Measurements from ENCODE around the gene LEF1. TPM values are rescaled to one million over a fixed set of nuclear protein-coding genes. Genes with fewer than 3 reads are reported as not detected.

Gene LEF1
- polyA plus RNA-seq, 1 donor (not counting 4 experiments of a cell fraction or from before 2014, with no cell fraction given) = 1.5 TPM

- no peak overlapping the region for H3K9ac ChIP-seq (ENCODE audit: control insufficient read depth, extremely low read depth, insufficient read depth, low read length)
- DNase-seq (ENCODE audit: low read depth, low spot score) (no peak), FAIRE-seq (no peak)
- H4K20me1 ChIP-seq (ENCODE audit: control insufficient read depth, extremely low read depth, insufficient read depth, low read length) = no peaks in the 10 kb centered on the region
- no peak overlapping the region for H3K4me2 ChIP-seq (ENCODE audit: control insufficient read depth, extremely low read depth, insufficient read depth, low read depth, low read length)
- no peak overlapping the region for H3K27ac ChIP-seq (ENCODE audit: control insufficient read depth, insufficient read depth, low read length)
- TF ChIP-seq EZH2 (IDR thresholded peaks at IDR 0.05; ENCODE audit: low read length) = no peak
- no peak for TF ChIP-seq CTCF (optimal IDR thresholded peaks at IDR 0.05 in 1 of 3, IDR thresholded peaks at IDR 0.05 in 1 of 3, conservative IDR thresholded peaks at IDR 0.05 in 1 of 3; ENCODE audit: extremely low read depth in 1 of 3, insufficient read depth in 2 of 3, low read length in 3 of 3)
- H3K79me2 ChIP-seq (ENCODE audit: control insufficient read depth, insufficient read depth, low read length) = no peaks in the 10 kb centered on the region
- dilution Hi-C loops (cut with MboI; ENCODE audit: extremely low pct_ligation_motif_present, low sequenced_read_pairs) = no loop called here
- no peaks in the 10 kb centered on the region for H3K4me1 ChIP-seq (ENCODE audit: control insufficient read depth, extremely low read depth, insufficient read depth, low read length)
- H3K9me1 ChIP-seq (ENCODE audit: control insufficient read depth, extremely low read depth, insufficient read depth, low read length) = no peaks in the 10 kb centered on the region
- H3K27me3 ChIP-seq (ENCODE audit: control insufficient read depth, extremely low read depth, insufficient read depth, low read length) = no peaks in the 10 kb centered on the region
- H3K36me3 ChIP-seq (ENCODE audit: control insufficient read depth in 2 of 2, extremely low read depth in 1 of 2, insufficient read depth in 2 of 2, low read length in 2 of 2) = no peaks in the 10 kb centered on the region
- no peak overlapping the region for H2AFZ ChIP-seq (ENCODE audit: control insufficient read depth, low read length)
- no peaks in the 10 kb centered on the region for H3K9me3 ChIP-seq (ENCODE audit: control insufficient read depth, low read depth, low read length)
- H3K4me3 ChIP-seq (ENCODE audit: control insufficient read depth in 2 of 3, extremely low read depth in 1 of 3, insufficient read depth in 2 of 3, low read depth in 1 of 3, low read length in 3 of 3) = no peak overlapping the region
These were observed 50.2 kb downstream of the LEF1 start for GRCh38 chr4:108118505-108118904.

GRCh38 chr4:108117418-108118182 lies 51.1 kb downstream of the LEF1 start:
- Histone ChIP-seq H3K9me1 (ENCODE audit: control insufficient read depth, extremely low read depth, insufficient read depth, low read length) (no peaks in the 10 kb centered on the region), H3K36me3 (ENCODE audit: control insufficient read depth in 2 of 2, extremely low read depth in 1 of 2, insufficient read depth in 2 of 2, low read length in 2 of 2) (no peaks in the 10 kb centered on the region), H3K4me2 (ENCODE audit: control insufficient read depth, extremely low read depth, insufficient read depth, low read depth, low read length) (no peak overlapping the region), H2AFZ (ENCODE audit: control insufficient read depth, low read length) (no peak overlapping the region), H3K4me1 (ENCODE audit: control insufficient read depth, extremely low read depth, insufficient read depth, low read length) (no peaks in the 10 kb centered on the region), H3K9me3 (ENCODE audit: control insufficient read depth, low read depth, low read length) (no peaks in the 10 kb centered on the region), H3K27ac (ENCODE audit: control insufficient read depth, insufficient read depth, low read length) (no peak overlapping the region), H3K27me3 (ENCODE audit: control insufficient read depth, extremely low read depth, insufficient read depth, low read length) (no peaks in the 10 kb centered on the region), H3K79me2 (ENCODE audit: control insufficient read depth, insufficient read depth, low read length) (no peaks in the 10 kb centered on the region), H3K4me3 (ENCODE audit: control insufficient read depth in 2 of 3, extremely low read depth in 1 of 3, insufficient read depth in 2 of 3, low read depth in 1 of 3, low read length in 3 of 3) (no peak overlapping the region), H3K9ac (ENCODE audit: control insufficient read depth, extremely low read depth, insufficient read depth, low read length) (no peak overlapping the region), H4K20me1 (ENCODE audit: control insufficient read depth, extremely low read depth, insufficient read depth, low read length) (no peaks in the 10 kb centered on the region)
- dilution Hi-C loops (cut with MboI; ENCODE audit: extremely low pct_ligation_motif_present, low sequenced_read_pairs) = no loop called here
- FAIRE-seq = no peak
- no peak for DNase-seq (ENCODE audit: low read depth, low spot score)
- TF ChIP-seq EZH2 (IDR thresholded peaks at IDR 0.05; ENCODE audit: low read length) = no peak
- TF ChIP-seq CTCF (optimal IDR thresholded peaks at IDR 0.05 in 1 of 3, IDR thresholded peaks at IDR 0.05 in 1 of 3, conservative IDR thresholded peaks at IDR 0.05 in 1 of 3; ENCODE audit: extremely low read depth in 1 of 3, insufficient read depth in 2 of 3, low read length in 3 of 3) = no peak
